GM19238 (cell line): ENCODE data around the gene C2CD4C.
"Not testable (repeated sequence)": the region's sequence is repeated elsewhere in the genome, so short reads cannot be mapped to it uniquely, and the experiment has no call there.

Experiments used
- DNase-seq: peaks from one replicate; pipeline ENCODE4 v3.0.0; 2011; ENCODE audit warnings: low spot score; ENCODE audit not compliant: insufficient read length

C2CD4C gene

DNA sequence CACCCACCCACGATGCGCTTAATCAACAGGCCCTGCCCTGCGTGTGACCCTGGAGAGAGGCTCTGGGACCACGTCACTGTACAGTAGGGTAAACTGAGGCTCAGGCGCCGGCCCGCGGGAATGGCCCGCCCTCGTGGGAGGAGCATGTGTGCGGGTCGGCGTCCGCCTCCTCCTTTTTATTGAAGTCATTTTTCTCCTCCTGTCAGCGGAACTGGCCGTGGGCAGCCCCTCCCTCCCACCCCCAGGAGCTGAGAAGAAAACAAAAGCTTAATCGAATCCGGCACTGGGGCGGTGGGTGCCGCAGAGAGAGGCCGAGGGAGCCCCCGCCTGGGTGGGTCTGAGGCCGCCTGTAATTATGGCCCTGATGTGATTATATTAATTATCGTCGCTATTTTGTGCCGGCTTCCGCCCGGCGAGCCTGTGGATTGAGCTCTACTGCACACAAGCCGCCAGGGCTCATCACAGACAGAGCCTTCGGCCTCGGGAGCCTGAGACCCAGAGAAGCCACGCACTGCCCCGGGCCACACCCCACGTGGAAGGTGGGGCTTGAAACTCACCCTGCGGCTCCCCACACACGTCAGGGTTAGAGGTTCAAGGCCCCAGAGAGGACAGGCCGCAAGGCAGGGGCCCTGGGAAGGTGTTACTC, 7.0 kb downstream of the C2CD4C start:
- DNase-seq: no peak

DNA sequence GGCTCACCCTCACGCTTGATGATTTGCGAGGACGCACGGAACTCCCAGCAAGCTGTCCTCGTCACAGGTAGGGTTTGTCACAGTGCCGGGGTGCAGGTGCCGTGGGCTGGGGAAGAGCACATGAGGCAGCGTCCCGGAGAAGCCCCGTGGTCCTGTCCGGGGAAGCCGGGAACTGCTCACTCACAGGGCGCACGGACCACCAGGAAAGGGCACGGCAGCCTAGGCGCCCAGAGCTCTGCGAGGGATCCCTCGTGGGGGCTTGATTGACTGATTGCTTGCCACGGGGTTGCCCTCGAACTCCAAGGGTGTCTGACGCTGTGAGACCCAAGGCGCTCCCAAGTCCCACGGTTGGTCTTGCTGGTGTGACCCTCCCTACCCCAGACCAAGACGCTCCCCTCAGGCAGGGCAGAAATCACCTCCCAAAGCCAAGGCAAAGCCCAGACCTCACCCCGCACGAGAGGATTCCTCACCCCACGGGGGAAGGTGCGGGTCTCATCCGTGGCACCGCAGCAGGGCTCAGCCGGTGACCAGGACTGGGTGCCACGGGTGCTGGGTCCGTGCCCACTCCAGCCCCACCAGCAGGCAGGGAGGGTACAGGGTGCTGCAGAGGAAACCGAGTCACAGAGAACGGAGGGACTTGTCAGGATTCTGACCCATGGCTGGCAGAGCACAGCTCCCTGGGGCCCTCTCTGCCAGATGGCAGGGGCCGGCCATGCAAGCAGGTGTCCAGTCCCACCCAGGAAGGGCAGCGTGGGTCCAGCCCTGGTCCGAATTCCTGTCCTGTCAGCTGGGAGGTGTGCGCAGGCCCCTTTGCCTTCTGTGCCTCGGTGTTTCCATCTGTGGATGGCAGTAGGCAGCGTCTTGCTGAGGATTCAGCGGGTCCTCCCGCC, 7.7 kb downstream of the C2CD4C start:
- DNase-seq: no peak

DNA sequence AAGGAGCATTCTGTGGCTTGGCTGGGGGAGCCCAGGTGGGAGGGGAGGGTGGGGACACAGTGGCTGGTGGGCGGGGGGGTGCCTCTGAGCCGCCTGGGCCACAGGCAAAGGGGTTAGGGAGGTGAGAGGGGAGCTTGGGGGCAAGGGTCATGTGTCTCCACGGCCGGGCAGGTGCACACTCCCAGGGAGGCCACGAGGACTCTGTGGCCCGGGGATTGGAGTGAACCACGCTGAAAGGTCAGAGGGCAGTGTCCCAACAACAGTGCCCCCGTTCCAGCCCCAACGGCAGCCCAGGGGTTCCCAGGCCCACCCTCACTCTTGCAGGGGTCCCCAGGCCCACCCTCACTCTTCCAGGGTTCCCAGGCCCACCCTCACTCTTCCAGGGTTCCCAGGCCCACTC, 9.6 kb downstream of the C2CD4C start:
- no peak for DNase-seq

DNA sequence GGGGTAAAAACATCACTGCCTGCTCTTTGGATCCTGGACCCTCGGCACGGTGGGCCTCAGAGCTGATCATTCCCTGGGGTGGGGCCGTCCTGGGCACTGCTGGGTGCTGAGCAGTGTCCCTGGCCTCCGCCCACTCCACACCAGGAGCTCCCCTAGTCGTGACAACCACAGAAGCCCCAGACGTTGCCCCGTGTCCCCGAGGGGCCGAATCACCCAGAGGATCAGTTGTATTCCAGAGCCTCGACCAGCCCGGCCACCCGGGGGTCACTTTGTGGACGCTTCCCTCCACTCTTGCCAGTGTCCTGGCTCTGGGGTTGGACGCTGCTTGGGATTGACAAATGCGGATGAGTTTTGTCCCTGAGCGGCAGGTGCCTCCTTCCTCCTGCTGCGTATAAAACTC, 10.2 kb downstream of the C2CD4C start:
- DNase-seq: no peak

DNA sequence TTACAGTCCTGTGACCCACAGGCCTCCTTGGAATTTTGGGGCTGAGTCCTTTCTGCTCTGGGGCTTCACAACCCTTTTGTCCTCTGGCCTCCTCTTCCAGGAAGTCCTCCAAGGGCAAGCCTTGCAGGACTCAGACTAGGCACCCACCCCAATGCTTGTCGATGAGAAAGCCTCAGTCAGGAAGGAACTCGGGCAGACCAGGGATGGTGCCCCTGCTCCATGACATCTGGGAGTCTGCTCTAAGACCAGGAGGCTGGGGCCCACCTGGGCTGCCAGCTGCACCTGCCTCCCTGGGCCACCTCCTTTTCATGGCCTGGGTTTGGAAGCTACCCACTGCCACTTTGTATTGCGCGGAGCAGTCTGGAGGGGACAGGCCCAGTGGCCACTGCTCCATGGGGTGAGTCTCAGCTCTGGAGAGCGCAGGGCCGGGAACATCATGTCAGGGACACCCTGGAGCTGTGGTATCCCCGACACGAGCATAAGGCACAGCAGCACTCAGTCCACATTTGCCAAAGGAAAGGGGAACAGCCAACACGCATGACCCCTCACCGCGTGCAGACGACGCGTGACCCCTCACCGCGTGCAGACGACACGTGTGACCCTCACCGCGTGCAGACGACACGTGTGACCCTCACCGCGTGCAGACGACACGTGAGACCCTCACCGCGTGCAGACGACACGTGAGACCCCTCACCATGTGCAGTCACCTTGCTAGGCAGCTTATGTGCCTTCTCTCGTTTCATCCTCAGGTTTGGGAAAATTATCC, 10.8 kb downstream of the C2CD4C start:
- DNase-seq: no peak

DNA sequence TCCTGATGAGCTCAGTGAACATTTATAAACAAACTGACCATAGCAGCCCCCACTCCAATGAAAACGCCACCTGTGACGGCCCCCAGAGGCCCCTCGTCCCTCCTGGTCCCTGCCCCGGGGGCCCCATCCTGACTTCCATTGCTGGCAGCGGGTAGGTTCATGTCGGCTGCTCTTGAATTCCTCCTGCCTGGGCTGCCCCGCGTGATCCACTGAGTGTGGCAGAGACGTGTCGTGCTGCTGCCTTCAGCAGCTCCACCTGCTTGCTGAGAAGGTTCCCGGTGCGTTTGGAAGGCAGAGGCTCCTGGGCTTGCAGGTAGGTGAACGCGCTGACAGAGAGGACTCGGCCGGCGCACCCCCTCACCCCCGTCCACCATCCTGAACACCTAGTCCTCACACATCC, 11.6 kb downstream of the C2CD4C start:
- DNase-seq: no peak

DNA sequence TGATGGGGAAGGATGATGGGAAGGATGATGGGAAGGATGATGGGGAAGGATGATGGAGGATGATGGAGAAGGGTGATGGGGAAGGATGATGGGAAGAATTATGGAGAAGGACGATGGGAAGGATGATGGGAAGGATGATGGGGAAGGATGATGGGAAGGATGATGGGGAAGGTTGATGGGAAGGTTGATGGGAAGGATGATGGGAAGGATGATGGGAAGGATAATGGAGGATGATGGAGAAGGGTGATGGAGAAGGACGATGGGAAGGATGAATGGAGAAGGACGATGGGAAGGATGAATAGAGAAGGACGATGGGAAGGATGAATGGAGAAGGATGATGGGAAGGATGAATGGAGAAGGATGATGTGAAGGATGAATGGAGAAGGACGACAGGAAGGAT, 13.5 kb downstream of the C2CD4C start:
- DNase-seq: no peak

DNA sequence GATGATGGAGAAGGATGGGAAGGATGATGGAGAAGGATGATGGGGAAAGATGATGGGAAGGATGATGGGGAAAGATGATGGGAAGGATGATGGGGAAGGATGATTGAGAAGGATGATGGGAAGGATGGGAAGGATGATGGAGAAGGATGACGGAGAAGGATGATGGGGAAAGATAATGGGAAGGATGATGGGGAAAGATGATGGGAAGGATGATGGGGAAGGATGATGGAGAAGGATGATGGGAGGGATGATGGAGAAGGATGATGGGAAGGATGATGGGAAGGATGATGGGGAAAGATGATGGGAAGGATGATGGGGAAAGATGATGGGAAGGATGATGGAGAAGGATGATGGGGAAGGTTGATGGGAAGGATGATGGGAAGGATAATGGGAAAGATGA, 14.1 kb downstream of the C2CD4C start:
- DNase-seq: not testable (repeated sequence)

DNA sequence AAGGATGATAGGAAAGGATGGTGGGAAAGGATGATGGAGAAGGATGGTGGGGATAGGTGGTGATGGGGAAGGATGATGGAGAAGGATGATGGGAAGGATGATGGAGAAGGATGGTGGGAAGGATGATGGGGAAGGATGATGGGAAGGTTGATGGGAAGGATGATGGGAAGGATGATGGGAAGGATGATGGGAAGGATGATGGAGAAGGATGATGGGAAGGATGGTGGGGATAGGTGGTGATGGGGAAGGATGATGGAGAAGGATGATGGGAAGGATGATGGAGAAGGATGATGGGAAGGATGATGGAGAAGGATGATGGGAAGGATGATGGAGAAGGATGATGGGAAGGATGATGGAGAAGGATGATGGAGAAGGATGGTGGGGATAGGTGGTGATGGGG, 15.4 kb downstream of the C2CD4C start:
- DNase-seq: not testable (repeated sequence)

DNA sequence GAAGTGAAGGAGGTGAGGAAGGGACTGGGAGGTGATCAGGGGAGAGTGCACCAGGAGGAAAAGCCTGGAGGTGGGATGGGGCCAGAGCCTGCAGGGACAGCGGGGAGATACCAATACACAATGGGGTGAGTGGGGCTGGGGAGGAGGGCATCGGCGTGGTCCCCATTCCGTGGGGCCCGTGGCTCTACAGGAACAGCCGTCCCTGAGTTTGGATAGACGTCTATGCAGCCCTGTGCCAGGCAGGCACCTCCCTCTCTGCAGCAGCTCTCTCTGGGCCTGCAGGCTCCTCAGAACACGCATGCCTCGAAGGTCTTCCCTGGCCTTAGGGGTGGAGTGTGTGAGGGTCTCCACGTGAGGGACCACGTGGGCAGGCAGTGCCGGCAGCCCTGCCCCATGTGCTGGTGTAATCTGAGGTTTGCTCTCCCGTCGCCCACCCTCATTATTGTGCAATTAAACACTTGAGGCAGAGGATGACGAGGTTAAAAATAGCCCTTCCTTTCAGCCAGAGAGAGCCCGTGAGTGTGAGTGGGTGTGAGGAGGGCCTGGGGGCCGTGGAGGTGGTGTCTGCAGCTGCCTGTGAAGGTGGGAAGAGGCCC, 16.5 kb downstream of the C2CD4C start:
- no peak for DNase-seq

GRCh38 chr19:391726-392374, 17.1 kb downstream of the C2CD4C start:
- no peak for DNase-seq

DNA sequence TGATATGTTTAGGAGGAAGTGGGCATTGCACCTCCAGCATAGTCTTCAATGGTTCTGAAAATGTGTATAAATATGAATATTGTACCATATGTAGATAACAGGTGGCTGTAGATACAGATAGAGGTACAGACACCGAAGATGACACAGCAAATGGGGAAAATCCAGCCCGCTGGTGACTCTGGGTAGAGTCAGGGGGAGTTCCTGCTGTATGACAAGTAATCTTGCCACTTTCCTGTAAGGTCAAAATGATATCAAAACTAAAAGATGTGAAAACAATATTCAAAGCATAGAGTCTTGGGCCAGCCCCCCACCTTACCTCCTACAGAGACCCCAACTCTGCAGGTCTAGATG, 17.8 kb downstream of the C2CD4C start:
- DNase-seq: no peak

- no peak for DNase-seq
Measured at GRCh38 chr19:390386-391206, 18.4 kb downstream of the C2CD4C start.

- DNase-seq: no peak
Measured at GRCh38 chr19:389935-390289, 19.0 kb downstream of the C2CD4C start.

DNA sequence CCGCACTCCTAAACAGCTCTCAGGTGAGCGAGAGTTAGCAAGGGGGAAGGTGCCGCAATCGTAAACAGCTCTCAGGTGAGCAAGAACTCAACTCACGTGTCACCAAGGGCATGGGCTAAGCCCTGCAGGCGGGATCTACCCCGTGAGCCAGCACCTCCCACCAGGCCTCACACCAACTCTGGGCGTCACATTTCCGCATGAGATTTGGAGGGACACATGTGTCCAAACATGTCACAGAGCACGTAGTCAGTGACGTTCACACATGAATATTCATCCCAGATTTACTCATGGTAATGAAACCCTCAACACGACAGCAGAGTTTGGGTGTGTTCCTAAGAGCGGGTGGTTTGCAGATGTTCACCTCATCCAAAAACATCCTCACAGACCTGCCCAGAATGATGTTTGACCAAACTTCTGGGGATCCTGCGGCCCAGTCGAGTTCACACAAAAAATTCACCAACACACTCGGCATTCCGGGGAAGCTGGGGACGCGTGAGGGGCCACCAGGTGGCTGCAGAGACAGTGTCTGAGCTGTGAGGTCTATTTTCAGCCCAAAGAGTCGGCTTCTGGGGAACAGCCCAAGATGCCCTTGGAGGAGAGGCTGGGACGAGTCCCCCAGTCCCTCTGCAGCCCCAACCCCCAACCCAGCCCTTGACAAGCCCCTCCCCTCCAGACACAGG, 19.6 kb downstream of the C2CD4C start:
- no peak for DNase-seq

DNA sequence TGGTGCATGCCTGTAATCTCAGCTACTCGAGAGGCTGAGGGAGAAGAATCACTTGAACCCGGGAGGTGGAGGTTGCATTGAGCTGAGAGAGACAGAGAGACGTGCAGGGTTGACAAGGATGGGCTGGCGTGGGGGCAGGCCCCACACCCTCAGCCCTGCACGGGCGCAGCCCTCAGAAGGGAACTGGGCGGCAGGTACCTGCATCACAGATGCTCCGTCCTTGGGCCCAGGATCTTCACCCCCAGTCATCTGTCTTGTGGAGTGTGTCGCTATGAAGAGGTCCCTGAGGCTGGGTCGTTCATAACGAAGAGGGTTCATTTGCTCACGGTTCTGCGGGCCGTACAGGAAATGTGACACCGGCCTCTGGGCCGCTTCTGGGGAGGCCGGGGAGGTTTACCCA, 20.3 kb downstream of the C2CD4C start:
- no peak for DNase-seq

DNA sequence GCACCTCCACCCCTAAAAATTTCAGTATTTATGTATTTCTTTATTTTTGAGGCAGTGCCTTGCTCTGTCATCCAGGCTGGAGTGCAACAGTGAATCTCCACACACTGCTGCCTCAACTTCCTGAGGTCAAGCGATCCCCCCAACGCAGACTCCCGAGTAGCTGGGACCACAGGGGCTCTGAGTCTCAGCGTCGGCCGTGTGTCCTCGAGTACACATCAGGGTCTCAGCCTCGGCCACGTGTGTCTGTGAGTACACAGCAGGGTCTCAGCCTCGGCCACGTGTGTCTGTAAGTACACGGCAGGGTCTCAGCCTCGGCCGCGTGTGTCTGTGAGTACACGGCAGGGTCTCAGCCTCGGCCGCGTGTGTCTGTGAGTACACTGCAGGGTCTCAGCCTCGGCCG, 21.2 kb downstream of the C2CD4C start:
- DNase-seq: no peak

- not testable (repeated sequence) for DNase-seq
Measured at GRCh38 chr19:386632-387301, 22.2 kb downstream of the C2CD4C start.

DNA sequence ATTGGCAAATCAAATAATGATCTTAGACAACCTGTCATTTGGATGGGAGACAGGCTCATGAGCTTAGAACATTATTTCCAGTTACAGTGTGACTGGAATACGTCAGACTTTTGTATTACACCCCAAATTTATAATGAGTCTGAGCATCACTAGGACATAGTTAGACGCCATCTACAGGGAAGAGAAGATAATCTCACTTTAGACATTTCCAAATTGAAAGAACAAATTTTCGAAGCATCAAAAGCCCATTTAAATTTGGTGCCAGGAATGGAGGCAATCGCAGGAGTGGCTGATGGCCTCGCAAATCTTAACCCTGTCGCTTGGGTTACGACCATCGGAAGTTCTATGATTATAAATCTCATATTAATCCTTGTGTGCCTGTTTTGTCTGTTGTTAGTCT, 22.8 kb downstream of the C2CD4C start:
- not testable (repeated sequence) for DNase-seq

DNA sequence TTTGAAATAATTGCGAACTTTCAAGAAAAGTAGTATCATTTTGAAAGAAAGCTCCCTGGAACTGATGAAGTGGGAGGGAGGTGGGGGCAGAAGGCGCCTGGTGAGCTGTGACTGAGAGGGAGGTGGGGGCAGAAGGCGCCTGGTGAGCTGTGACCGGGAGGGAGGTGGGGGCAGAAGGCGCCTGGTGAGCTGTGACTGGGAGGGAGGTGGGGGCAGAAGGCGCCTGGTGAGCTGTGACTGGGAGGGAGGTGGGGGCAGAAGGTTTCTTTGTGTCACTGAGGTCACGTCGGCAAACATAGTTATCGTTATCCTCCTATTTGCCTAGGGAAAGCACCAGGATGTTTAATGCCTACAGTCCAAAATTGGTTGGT, 24.2 kb downstream of the C2CD4C start:
- DNase-seq: no peak
